ENCODE measurements around the gene C6orf52.

DNA sequence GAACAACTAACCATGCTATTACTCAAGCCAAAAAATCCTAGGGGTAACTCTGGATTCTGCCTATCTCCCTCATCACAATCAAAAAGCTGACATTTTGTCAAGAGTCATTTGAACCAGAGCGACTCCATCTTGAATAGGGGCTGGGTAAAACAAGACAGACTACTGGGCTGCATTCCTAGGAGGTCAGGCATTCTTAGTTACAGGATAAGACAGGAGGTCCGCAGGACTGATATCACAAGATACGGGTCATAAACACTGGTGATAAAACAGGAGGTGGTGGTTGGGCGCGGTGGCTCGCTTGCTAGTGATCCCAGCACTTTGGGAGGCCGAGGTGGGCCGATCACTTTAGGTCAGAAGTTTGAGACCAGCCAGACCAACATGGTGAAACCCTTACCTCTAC lies 32.2 kb downstream of the C6orf52 start:
- TF ChIP-seq, protein P1, sequence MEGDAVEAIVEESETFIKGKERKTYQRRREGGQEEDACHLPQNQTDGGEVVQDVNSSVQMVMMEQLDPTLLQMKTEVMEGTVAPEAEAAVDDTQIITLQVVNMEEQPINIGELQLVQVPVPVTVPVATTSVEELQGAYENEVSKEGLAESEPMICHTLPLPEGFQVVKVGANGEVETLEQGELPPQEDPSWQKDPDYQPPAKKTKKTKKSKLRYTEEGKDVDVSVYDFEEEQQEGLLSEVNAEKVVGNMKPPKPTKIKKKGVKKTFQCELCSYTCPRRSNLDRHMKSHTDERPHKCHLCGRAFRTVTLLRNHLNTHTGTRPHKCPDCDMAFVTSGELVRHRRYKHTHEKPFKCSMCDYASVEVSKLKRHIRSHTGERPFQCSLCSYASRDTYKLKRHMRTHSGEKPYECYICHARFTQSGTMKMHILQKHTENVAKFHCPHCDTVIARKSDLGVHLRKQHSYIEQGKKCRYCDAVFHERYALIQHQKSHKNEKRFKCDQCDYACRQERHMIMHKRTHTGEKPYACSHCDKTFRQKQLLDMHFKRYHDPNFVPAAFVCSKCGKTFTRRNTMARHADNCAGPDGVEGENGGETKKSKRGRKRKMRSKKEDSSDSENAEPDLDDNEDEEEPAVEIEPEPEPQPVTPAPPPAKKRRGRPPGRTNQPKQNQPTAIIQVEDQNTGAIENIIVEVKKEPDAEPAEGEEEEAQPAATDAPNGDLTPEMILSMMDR (IDR thresholded peaks at IDR 0.05), result no peak
- TF ChIP-seq POLR2A (IDR thresholded peaks at IDR 0.05), result no peak

Data from lower leg skin (tissue), 3 donors.